HG02938 (cell line): ENCODE data around the gene ACAP2.
"Not testable (repeated sequence)": the region's sequence is repeated elsewhere in the genome, so short reads cannot be mapped to it uniquely, and the experiment has no call there.

ENCODE experiments used
- ATAC-seq: cut with Tn5 transposase; IDR thresholded peaks from one replicate; pipeline ENCODE4 v1.9.1; 2021; ENCODE audit warnings: mild to moderate bottlenecking, moderate library complexity; ENCODE audit not compliant: unreplicated experiment

ACAP2 gene

GRCh38 chr3:195249057-195249770 is 193.6 kb downstream of the ACAP2 start:
- no peak for ATAC-seq

- no peak for ATAC-seq
These were observed 194.5 kb downstream of the ACAP2 start for GRCh38 chr3:195248281-195248680.

- ATAC-seq: no peak
These were observed 195.0 kb downstream of the ACAP2 start for GRCh38 chr3:195247863-195248189.

DNA sequence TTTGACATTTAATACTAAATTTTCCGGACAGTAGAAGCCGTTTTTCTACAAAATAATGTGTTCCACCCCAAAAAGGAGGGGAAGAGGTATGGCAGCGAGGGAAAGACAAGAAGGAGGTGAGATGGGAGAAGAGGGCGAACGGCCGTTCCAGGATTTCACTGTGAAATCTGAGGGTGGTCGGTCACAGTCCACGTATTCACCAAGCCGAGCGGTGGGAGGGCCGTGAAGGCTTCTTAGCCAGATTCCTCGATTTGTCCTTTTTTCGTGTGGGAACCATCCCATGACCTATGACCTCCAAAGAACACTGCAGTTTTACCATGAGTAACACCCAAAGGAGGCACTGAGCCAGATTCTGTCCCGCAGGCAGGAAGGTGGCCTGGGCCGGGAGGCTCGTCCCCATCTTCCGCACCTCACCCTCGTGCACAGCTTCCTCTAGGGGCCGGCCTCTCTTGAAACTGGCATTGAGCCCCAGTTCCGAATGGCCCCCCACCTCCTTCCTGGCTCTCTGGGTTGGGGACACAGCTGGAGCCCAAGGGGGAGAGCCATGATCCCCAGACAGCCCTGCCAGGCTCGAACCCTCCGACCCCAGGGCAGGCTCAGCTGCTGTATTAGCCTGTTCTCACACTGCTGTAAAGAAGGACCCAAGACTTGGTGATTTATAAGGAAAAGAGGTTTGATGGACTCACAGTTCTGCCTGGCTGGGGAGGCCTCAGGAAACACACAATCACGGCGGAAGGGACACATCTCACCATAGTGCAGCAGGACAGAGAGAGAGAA is 195.5 kb downstream of the ACAP2 start:
- ATAC-seq: no peak

- no peak for ATAC-seq
These were observed 196.2 kb downstream of the ACAP2 start for GRCh38 chr3:195246581-195246995.

DNA sequence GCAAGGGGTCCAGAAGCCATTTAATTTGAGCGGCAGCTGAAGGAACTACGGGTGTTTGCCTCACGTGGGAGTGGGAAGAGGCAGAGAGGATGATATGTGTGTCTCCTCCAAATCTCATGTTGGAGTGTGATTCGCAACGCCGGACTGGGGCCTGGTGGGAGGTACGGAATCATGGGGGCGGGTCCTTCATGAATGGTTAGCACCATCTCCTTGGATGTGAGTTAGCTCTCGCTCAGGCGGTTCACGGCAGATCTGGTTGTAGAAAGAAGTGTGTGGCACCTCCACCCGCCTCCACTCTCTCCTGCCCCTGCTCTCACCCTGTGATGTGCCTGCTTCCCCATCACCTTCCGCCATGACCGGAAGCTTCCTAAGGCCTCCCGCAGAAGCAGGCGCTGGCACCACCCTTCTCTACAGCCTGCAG is 197.3 kb downstream of the ACAP2 start:
- ATAC-seq: no peak

DNA sequence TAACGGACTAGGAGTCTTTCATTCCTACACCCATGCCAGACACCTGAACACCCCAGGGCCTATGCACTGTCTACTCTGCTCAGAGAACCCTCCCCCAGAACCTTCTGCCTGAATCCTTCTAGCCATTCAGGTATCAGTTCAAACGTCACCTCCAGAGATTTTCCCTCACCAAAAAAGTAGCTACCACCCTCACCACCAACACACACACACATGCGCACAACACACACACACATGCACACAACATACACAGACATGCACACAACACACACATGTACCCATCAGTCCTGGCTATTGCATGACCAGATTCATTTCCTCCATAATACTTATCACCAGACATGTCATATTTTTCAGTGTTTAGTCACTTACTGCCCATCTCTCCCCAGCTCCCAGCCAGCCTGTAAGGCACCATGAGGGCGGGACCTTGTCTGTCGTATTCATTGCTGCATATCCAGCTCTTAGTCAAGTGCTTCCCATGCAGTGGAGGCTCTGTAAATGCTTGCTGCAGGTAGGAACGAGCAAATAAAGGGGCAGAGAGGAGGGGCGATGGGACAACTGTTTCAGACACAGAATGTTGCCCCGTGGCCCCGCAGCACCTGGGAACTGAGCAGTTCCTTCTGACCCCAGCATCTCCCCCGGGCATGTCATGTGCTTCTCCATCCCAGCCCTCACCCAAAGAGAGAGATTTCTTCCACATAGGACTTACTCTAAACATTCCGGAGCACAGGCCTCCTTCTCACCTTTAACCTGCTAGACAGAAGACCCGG is 201.0 kb downstream of the ACAP2 start:
- ATAC-seq: no peak

GRCh38 chr3:195240939-195241338 is 201.9 kb downstream of the ACAP2 start:
- no peak for ATAC-seq

DNA sequence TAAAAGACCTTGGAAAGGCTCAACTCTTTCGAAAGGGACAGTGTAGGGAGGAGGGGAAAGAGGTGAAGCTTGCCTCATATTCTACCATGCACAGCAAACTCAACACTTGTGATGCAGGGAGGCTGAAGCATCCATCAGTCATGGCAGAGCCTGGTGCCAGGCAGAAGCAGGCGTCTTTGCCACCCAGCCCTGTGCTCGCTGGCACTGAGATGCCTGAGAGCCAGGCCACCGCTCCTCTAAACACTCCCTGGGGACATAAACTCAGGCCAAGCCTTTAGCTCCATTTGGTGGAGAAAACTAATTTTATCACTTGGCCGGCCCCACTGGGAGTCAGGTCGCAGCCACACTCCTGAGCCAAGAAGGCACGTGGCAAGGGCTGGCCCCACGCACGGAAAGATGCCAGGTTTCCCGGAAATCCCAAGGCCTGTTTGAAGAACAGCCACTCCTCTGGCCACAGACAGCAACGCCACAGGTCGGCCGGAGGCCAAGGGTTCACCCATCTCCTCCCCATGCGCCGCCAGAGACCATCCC is 202.6 kb downstream of the ACAP2 start:
- no peak for ATAC-seq

- no peak for ATAC-seq
These were observed 203.7 kb downstream of the ACAP2 start for GRCh38 chr3:195239121-195239520.

DNA sequence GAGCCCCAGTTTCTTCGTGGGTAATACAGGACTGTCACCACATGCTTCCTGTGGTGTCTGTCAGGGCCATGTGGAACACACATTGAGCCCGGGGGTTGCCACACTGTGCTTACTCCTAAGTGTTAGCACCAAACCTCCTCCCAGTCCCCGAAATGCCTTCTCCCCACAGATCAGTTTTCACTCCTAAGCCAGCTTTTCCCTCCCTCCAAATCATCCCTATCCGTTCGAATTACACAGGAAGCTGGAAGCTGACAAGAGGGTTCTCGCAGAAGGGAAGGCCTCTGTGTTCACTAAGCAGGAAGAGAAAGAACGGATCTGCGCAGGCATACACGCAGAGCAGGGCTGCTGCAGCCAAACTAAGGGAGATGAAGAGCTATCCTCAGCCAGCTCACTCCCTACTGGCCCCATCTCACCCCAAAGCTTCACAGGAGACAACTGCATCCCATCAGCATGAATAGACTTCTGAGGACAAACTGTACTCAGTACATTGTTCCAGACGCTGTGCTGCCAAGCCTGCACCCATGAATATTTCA is 204.2 kb downstream of the ACAP2 start:
- no peak for ATAC-seq

GRCh38 chr3:195238081-195238571 is 204.7 kb downstream of the ACAP2 start:
- no peak for ATAC-seq

DNA sequence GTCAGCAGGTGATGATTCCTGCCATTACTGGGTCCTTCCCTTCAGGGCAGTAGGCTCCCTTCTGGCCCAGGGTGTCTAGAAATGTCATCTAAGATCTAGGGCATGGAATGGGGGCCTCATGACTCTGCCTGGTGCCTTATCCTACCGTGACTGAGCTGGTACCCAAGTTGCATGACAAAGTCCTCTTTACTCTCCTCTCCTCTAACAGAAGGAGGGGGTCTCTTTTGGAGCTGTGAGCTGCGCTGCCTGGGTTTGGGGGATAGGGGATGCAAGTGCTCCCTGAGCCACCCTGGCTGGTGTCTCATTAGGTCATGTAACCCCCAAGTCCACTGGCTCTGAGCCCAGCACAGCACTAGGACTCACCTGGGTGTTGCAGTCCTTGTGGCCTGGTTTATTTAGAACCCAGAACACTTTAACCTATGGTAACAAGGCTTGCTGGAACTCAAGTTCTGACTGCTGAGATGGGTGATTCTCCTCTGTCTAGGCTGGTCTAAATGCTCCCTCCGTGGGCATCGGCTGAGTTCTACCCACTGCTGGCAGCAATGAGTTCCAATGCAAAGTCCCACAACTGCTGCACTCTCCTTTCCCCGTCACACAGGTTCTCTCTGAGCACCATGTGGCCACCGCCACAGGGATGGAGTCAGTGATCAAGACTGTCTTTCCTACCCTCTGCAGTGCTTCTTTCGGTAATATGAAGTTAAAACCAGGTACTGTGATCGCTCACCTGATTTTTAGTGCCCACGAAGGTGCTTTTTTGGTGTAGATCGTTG is 205.8 kb downstream of the ACAP2 start:
- ATAC-seq: no peak

- ATAC-seq: no peak
These were observed 206.6 kb downstream of the ACAP2 start for GRCh38 chr3:195236076-195236798.

GRCh38 chr3:195230244-195230643 is 212.6 kb downstream of the ACAP2 start:
- no peak for ATAC-seq

DNA sequence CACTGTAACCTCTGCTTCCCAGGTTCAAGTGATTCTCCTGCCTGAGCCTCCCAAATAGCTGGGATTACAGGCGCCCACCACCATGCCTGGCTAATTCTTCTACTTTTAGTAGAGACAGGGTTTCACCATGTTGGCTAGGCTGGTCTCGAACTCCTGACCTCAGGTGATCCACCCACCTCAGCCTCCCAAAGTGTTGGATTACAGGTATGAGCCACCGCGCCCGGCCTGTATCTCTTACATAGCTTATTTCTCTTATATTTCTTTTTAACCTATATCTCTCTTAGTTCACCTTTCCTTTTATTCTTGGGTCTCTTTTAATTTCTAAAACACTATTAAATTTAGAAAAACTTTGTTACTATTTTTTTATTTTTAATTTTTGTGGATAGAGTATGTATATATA is 213.9 kb downstream of the ACAP2 start:
- not testable (repeated sequence) for ATAC-seq

DNA sequence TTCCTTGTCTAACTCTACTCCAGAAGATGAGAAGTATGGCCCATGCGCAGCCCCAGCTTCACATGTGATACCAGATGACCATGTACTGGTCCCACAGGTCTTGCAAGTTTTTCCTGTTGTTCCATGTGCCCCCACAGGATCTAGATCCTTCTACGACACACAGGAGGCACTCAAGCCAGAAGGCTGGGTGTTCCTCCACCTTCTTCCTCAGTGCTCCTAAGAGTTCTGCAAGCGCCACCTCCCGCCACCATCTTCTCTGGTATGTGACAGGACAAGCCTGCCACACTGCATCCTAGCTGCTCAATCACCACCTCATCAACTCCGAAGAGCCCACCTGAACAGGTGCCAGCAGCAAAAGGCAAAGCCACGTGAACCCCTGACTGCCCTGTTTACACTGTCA is 214.9 kb downstream of the ACAP2 start:
- ATAC-seq: no peak

- no peak for ATAC-seq
These were observed 215.8 kb downstream of the ACAP2 start for GRCh38 chr3:195226900-195227447.

- ATAC-seq: no peak
These were observed 216.4 kb downstream of the ACAP2 start for GRCh38 chr3:195226445-195226844.
